Measurements from ENCODE around the gene HOXB7.

Gene HOXB7

GRCh38 chr17:48568499-48569239 is 42.1 kb downstream of the HOXB7 start:
- no peak for DNase-seq (ENCODE audit: low read depth in 2 of 2, low spot score in 1 of 2)

- DNase-seq (ENCODE audit: low read depth in 2 of 2, low spot score in 1 of 2) = no peak
Observed at GRCh38 chr17:48567646-48568354, 43.0 kb downstream of the HOXB7 start.

- DNase-seq (ENCODE audit: low read depth in 2 of 2, low spot score in 1 of 2) = no peak
Observed at GRCh38 chr17:48567209-48567608, 43.6 kb downstream of the HOXB7 start.

DNA sequence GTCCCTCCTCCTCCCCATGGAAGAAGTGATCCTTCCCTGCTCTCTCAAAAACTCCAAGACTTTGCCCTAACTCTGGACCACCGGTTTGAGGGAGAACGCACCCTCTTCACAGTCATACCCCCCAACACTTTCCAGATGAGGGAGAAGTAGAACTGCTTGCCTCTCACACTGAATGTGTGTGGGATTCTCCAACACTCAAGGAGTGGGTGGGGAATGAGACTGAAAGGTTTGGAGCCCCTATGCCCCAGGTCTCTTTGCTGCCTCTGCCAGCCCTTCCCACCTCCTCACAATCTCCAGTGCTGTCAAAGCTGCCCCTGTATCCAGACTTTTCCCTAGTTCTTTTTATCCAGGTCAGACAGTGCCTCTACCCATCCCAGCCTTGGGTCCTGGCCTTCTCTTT is 44.1 kb downstream of the HOXB7 start:
- DNase-seq (ENCODE audit: low read depth in 2 of 2, low spot score in 1 of 2) = no peak

DNA sequence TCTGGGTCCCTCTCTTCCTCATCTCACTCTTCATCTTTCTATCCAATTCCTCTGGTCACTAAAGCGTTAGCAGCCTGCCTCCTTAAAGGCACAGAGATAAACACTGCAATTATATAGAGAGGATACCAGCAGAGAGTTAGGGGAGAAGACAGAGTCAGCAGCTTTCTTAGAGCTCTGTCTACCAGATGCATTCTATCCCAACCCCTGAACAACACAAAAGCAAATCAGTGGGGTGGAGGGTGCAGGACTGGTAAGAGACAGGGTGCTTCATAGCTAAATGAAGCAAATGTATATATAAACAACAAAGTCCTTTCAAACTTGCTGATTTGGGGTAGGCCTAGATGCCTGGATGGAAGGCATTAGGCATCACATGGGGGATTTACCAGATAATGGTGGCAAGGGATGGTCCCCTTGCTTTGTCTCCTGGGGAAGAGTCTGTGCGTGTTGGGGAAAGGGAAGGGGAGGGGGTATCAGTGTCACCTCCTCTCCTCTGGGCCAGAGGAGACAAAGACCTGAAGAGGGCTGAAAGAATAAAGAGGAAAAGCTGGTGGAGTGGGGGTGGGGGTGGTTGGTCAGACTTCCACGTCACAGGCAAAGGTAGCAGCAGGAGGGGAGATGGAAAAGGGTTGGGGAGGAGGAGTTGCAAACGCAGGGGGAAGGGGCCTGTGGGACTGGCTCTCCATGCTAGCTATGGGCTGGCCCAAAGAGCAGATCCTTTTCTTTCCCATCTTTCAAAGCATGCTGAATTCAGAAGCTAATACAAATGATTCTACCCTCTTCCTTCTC is 44.7 kb downstream of the HOXB7 start:
- no peak for DNase-seq (ENCODE audit: low read depth in 2 of 2, low spot score in 1 of 2)

GRCh38 chr17:48565022-48565554 is 45.7 kb downstream of the HOXB7 start:
- DNase-seq (ENCODE audit: low read depth in 2 of 2, low spot score in 1 of 2) = no peak

GRCh38 chr17:48564188-48565021 is 46.4 kb downstream of the HOXB7 start:
- no peak for DNase-seq (ENCODE audit: low read depth in 2 of 2, low spot score in 1 of 2)

DNA sequence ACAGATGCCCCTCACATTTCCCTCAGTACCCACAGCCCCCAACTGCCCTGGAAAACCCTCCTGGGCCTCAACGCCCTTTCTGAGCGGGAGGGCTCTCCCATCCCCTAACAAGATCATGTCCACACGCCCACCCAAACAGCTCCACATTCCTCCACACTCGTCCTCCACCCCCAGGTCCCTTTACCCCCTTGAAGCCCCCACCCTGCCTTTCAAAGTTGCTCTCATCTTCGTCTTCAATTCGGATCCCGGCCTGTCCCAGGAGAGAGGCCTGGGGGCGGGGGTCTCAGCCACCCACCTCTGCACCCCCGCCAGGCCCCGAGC is 47.0 kb downstream of the HOXB7 start:
- DNase-seq (ENCODE audit: low read depth in 2 of 2, low spot score in 1 of 2) = no peak

- no peak for DNase-seq (ENCODE audit: low read depth in 2 of 2, low spot score in 1 of 2)
Observed at GRCh38 chr17:48563385-48563838, 47.4 kb downstream of the HOXB7 start.

- DNase-seq (ENCODE audit: low read depth in 2 of 2, low spot score in 1 of 2) = no peak
Observed at GRCh38 chr17:48562934-48563333, 47.9 kb downstream of the HOXB7 start.

GRCh38 chr17:48561884-48562810 is 48.7 kb downstream of the HOXB7 start:
- no peak for DNase-seq (ENCODE audit: low read depth in 2 of 2, low spot score in 1 of 2)

DNA sequence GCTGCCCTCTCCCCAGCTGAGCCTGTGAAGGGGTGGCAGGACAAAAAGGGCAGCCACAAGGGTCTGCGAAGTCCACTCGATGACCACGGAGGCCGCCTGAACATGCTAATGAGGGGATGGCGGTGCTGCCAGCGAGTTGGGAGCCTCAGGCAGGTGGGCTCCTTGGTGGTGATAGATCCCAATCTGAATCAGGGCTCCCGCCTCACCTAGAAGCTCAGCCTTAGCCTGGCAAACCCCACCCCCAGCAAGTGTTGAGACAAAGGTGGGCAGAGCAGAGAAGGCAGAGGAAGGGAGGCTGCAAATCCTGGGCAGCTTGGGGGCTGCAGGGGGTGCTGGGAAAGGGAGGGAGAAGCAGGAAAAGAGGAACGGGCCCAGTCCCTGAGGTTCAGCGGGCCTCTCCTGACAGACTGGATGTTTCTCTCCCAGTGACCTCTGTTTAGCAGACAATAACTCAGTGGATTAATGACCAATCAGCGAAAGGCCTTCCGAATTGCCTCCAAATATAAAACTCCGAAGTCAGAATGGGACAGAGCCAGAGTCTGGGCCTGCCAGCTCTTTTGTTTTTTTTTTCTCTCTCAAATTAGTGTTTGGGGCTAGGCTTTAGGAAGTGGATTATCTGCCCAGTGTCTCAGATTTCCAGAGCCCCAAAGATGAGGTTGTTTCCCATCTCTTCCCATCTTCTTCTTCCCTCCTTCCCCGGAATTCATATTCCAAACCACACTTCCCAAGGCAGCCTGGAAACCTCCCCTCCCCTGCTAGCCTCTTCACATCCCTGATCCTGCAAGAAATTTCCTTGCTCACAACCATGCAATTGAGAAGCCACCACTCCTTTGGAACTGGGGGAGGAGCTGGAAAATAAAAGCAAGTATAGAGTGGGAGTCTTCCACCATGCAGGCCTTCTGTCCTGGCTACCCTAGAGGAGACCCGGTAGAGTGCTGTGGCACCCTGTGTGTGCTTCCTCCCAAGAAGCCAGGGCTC is 50.7 kb downstream of the HOXB7 start:
- DNase-seq (ENCODE audit: low read depth in 2 of 2, low spot score in 1 of 2) = no peak

GRCh38 chr17:48559122-48559839 is 51.5 kb downstream of the HOXB7 start:
- DNase-seq (ENCODE audit: low read depth in 2 of 2, low spot score in 1 of 2) = no peak

DNA sequence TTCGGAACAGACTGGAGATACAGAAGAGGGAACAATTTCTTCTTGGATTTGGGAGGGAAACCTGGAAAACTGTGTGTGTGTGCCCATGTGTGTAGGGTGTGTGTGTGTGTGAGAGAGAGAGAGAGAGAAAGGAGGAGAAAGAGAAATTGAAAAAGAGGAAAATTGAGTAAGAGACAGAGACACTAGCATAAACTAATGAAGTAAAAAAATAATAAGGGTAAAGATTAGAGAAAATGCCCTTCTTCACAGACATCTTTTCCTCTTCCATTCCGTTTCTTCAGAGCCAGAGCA is 52.0 kb downstream of the HOXB7 start:
- DNase-seq (ENCODE audit: low read depth in 2 of 2, low spot score in 1 of 2) = no peak

GRCh38 chr17:48558057-48558830 is 52.6 kb downstream of the HOXB7 start:
- no peak for DNase-seq (ENCODE audit: low read depth in 2 of 2, low spot score in 1 of 2)
